ENCODE data around the gene FYN. TPM values are rescaled to one million over a fixed set of nuclear protein-coding genes. Genes with fewer than 3 reads are reported as not detected.
"Not testable (repeated sequence)": the region's sequence is repeated elsewhere in the genome, so short reads cannot be mapped to it uniquely, and the experiment has no call there.

Gene FYN
- total RNA-seq, 1 donor from 2014 or later: 331 TPM

- Mint-ChIP-seq H3K36me3 (ENCODE audit: low read depth) (peaks cover 35% of the 10 kb centered on the region), H3K27ac (no peak overlapping the region), H3K4me1 (peaks cover 41% of the 10 kb centered on the region), H3K9me3 (no peaks in the 10 kb centered on the region), H3K27me3 (no peaks in the 10 kb centered on the region), H3K4me3 (no peak overlapping the region)
- intact Hi-C loops (cut with micrococcal nuclease): no loop called here
- no peak for DNase-seq
These were observed 84.6 kb downstream of the FYN start for GRCh38 chr6:111788379-111789276.

- intact Hi-C loops (cut with micrococcal nuclease); H3K9me3 Mint-ChIP-seq; H3K27me3 Mint-ChIP-seq; H3K4me3 Mint-ChIP-seq; DNase-seq; H3K27ac Mint-ChIP-seq: not testable (repeated sequence)
- Mint-ChIP-seq H3K4me1 (peaks cover 43% of the 10 kb centered on the region), H3K36me3 (ENCODE audit: low read depth) (peaks cover 39% of the 10 kb centered on the region)
These were observed 87.1 kb downstream of the FYN start for GRCh38 chr6:111786151-111786550.

- H3K4me3 Mint-ChIP-seq: no peak overlapping the region
- peaks cover 48% of the 10 kb centered on the region for H3K36me3 Mint-ChIP-seq (ENCODE audit: low read depth)
- H3K4me1 Mint-ChIP-seq: peaks cover 51% of the 10 kb centered on the region
- H3K9me3 Mint-ChIP-seq: no peaks in the 10 kb centered on the region
- no peak overlapping the region for H3K27ac Mint-ChIP-seq
- intact Hi-C loops (cut with micrococcal nuclease): no loop called here
- no peaks in the 10 kb centered on the region for H3K27me3 Mint-ChIP-seq
- no peak for DNase-seq
These were observed 88.8 kb downstream of the FYN start for GRCh38 chr6:111784433-111784832.

- H3K9me3 Mint-ChIP-seq: no peaks in the 10 kb centered on the region
- no peaks in the 10 kb centered on the region for H3K27me3 Mint-ChIP-seq
- peaks cover 61% of the 10 kb centered on the region for H3K36me3 Mint-ChIP-seq (ENCODE audit: low read depth)
- DNase-seq: no peak
- H3K4me3 Mint-ChIP-seq: no peak overlapping the region
- peak overlapping the region; percentile 9 for H3K27ac Mint-ChIP-seq
- H3K4me1 Mint-ChIP-seq: peaks cover 64% of the 10 kb centered on the region
- intact Hi-C loops (cut with micrococcal nuclease): no loop called here
These were observed 90.3 kb downstream of the FYN start for GRCh38 chr6:111782887-111783466.

GRCh38 chr6:111782192-111782809, 91.0 kb downstream of the FYN start:
- Mint-ChIP-seq H3K9me3 (no peaks in the 10 kb centered on the region), H3K27ac (peak overlapping the region; percentile 9), H3K27me3 (no peaks in the 10 kb centered on the region), H3K36me3 (ENCODE audit: low read depth) (peaks cover 66% of the 10 kb centered on the region), H3K4me3 (no peak overlapping the region), H3K4me1 (peaks cover 70% of the 10 kb centered on the region)
- intact Hi-C loops (cut with micrococcal nuclease): no loop called here
- DNase-seq: no peak

- Mint-ChIP-seq H3K9me3 (no peaks in the 10 kb centered on the region), H3K27ac (peak overlapping the region; percentile 19), H3K4me1 (peaks cover 78% of the 10 kb centered on the region), H3K4me3 (no peak overlapping the region), H3K36me3 (ENCODE audit: low read depth) (peaks cover 70% of the 10 kb centered on the region), H3K27me3 (no peaks in the 10 kb centered on the region)
- intact Hi-C loops (cut with micrococcal nuclease): loop anchor here (2.0 kb wide), 1 partner anchor 14 kb away; no protein-coding TSS in a partner anchor
- no peak for DNase-seq
These were observed 92.1 kb downstream of the FYN start for GRCh38 chr6:111781041-111781708.

GRCh38 chr6:111780393-111780792, 92.9 kb downstream of the FYN start:
- no peaks in the 10 kb centered on the region for H3K9me3 Mint-ChIP-seq
- no peaks in the 10 kb centered on the region for H3K27me3 Mint-ChIP-seq
- no peak for DNase-seq
- H3K4me3 Mint-ChIP-seq: peak overlapping the region; percentile 18
- peaks cover 70% of the 10 kb centered on the region for H3K36me3 Mint-ChIP-seq (ENCODE audit: low read depth)
- peak overlapping the region; percentile 52 for H3K27ac Mint-ChIP-seq
- H3K4me1 Mint-ChIP-seq: peaks cover 85% of the 10 kb centered on the region
- intact Hi-C loops (cut with micrococcal nuclease): loop anchor here (2.0 kb wide), 1 partner anchor 14 kb away; no protein-coding TSS in a partner anchor

GRCh38 chr6:111779660-111780059, 93.6 kb downstream of the FYN start:
- H3K27me3 Mint-ChIP-seq: no peaks in the 10 kb centered on the region
- no peak overlapping the region for H3K4me3 Mint-ChIP-seq
- H3K9me3 Mint-ChIP-seq: no peaks in the 10 kb centered on the region
- H3K36me3 Mint-ChIP-seq (ENCODE audit: low read depth): peaks cover 72% of the 10 kb centered on the region
- peaks cover 81% of the 10 kb centered on the region for H3K4me1 Mint-ChIP-seq
- peak overlapping the region; percentile 10 for H3K27ac Mint-ChIP-seq
- intact Hi-C loops (cut with micrococcal nuclease): loop anchor here (2.0 kb wide), 1 partner anchor 15 kb away; no protein-coding TSS in a partner anchor
- DNase-seq: no peak

GRCh38 chr6:111779031-111779430, 94.2 kb downstream of the FYN start:
- H3K4me1 Mint-ChIP-seq: peaks cover 80% of the 10 kb centered on the region
- peak overlapping the region; percentile 71 for H3K27ac Mint-ChIP-seq
- H3K4me3 Mint-ChIP-seq: no peak overlapping the region
- intact Hi-C loops (cut with micrococcal nuclease): no loop called here
- peaks cover 71% of the 10 kb centered on the region for H3K36me3 Mint-ChIP-seq (ENCODE audit: low read depth)
- DNase-seq: no peak
- no peaks in the 10 kb centered on the region for H3K9me3 Mint-ChIP-seq
- no peaks in the 10 kb centered on the region for H3K27me3 Mint-ChIP-seq

GRCh38 chr6:111777357-111777756, 95.9 kb downstream of the FYN start:
- Mint-ChIP-seq H3K4me3 (no peak overlapping the region), H3K27ac (peak overlapping the region; percentile 81)

GRCh38 chr6:111776236-111777221, 96.7 kb downstream of the FYN start:
- DNase-seq: no peak
- intact Hi-C loops (cut with micrococcal nuclease): loop anchor here (1.0 kb wide), 1 partner anchor 8 kb away; no protein-coding TSS in a partner anchor
- Mint-ChIP-seq H3K36me3 (ENCODE audit: low read depth) (peaks cover 71% of the 10 kb centered on the region), H3K4me1 (peaks cover 76% of the 10 kb centered on the region), H3K4me3 (no peak overlapping the region), H3K27ac (peak overlapping the region; percentile 49), H3K27me3 (no peaks in the 10 kb centered on the region), H3K9me3 (no peaks in the 10 kb centered on the region)

More at GRCh38 chr6:111777357-111777756, 95.9 kb downstream of the FYN start:
- H3K36me3 Mint-ChIP-seq (ENCODE audit: low read depth): peaks cover 63% of the 10 kb centered on the region
- no peaks in the 10 kb centered on the region for H3K9me3 Mint-ChIP-seq
- H3K27me3 Mint-ChIP-seq: no peaks in the 10 kb centered on the region
- intact Hi-C loops (cut with micrococcal nuclease): no loop called here
- DNase-seq: no peak
- peaks cover 73% of the 10 kb centered on the region for H3K4me1 Mint-ChIP-seq

- DNase-seq: no peak
- H3K36me3 Mint-ChIP-seq (ENCODE audit: low read depth): peaks cover 72% of the 10 kb centered on the region
- H3K27me3 Mint-ChIP-seq: no peaks in the 10 kb centered on the region
- intact Hi-C loops (cut with micrococcal nuclease): no loop called here
- peaks cover 75% of the 10 kb centered on the region for H3K4me1 Mint-ChIP-seq
- peak overlapping the region; percentile 72 for H3K27ac Mint-ChIP-seq
- H3K4me3 Mint-ChIP-seq: no peak overlapping the region
- H3K9me3 Mint-ChIP-seq: peaks cover 3% of the 10 kb centered on the region
These were observed 97.9 kb downstream of the FYN start for GRCh38 chr6:111775145-111775922.
